ENCODE measurements around the gene TLR2.
A peak's percentile ranks its signal among the peaks of the same experiment; 100 is the strongest.

- TF ChIP-seq, protein P1, sequence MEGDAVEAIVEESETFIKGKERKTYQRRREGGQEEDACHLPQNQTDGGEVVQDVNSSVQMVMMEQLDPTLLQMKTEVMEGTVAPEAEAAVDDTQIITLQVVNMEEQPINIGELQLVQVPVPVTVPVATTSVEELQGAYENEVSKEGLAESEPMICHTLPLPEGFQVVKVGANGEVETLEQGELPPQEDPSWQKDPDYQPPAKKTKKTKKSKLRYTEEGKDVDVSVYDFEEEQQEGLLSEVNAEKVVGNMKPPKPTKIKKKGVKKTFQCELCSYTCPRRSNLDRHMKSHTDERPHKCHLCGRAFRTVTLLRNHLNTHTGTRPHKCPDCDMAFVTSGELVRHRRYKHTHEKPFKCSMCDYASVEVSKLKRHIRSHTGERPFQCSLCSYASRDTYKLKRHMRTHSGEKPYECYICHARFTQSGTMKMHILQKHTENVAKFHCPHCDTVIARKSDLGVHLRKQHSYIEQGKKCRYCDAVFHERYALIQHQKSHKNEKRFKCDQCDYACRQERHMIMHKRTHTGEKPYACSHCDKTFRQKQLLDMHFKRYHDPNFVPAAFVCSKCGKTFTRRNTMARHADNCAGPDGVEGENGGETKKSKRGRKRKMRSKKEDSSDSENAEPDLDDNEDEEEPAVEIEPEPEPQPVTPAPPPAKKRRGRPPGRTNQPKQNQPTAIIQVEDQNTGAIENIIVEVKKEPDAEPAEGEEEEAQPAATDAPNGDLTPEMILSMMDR (IDR thresholded peaks at IDR 0.05): no peak
- TF ChIP-seq POLR2AphosphoS5 (IDR thresholded peaks at IDR 0.05): peak in 2 of 3 donors; percentile 27 to 66
Measured at GRCh38 chr4:153655928-153656327, 28.2 kb upstream of the TLR2 start.

Data from breast epithelium (tissue), 3 donors.